HEK293 (cell line): ENCODE results near the gene CEP112.

Experiments used
- KLF16 ChIP-seq: fragments of 450-650 bp; formaldehyde crosslinking; IDR thresholded peaks from 2 replicates; pipeline ENCODE4 v1.5.1; 2017; ENCODE audit warnings: missing biosample characterization, missing genetic modification characterization
- ZNF558 ChIP-seq: fragments of 450-650 bp; formaldehyde crosslinking; IDR thresholded peaks from 2 replicates; pipeline ENCODE4 v1.5.1; 2016; ENCODE audit warnings: missing biosample characterization, missing genetic modification characterization

DNA sequence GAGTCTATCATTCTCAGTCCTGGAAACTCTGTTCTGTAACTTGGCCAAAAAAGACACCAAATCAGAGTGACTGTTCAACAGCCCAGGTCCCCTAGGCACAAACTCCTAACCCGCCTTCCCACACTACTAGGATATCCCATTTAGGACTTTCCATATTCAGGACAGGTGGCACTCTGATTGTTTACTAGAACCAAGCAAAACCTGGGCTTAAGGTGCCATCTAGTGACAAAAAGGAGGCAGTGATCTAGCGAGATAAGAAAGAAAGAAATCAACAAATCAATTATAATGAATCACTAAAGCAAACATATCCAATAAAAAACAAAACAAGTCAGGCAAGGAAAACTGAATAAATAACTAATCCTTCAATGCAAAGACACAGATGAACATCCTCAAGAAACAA lies 203.9 kb downstream of the CEP112 start:
- TF ChIP-seq ZNF558 (no peak), KLF16 (tag by site-specific recombination) (no peak)
